Fibroblast of peridontal ligament (primary cell): Measurements from ENCODE around the gene TRIM63.
A peak's percentile ranks its signal among the peaks of the same experiment; 100 is the strongest.

Experiments
- DNase-seq: peaks from one replicate; pipeline ENCODE4 v3.0.0-alpha.2; 2010; ENCODE audit errors: extremely low read depth

TRIM63 gene

GRCh38 chr1:26016953-26017545 lies 50.4 kb downstream of the TRIM63 start:
- no peak for DNase-seq

DNA sequence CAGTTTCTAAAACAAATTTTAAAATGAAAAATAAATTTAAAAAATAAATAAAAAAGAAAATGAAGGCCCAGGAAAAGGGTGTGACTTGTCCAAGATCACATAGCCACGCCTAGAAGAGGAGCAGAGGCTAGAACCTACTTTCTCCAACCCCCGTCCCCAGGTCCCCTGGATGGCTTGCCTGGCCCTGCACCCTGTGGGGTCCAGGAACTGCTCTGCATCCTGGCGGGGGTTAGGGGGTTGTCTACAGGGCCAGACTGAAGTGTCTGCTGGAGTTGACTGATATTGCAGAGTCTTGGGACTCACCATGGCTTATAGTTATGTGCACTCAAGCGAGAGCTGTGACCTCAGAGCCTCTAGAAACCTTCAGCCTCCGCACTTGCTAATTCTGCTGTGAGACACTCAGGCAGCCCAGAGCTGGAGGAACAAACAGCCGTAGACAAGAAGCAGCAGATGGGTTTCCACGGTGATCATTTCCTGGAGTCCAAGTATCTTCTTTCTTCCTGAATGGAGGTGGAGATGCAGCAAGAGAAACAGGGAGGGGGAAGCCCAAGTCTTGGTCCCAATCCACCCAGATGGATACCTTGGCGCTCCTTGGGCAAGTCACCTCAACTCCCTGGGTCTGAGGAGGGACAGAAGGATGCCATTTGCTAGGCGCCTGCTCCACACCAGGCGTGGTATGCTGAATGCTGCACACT lies 51.0 kb downstream of the TRIM63 start:
- no peak for DNase-seq

- DNase-seq = peak; percentile 63
Measured at GRCh38 chr1:26015358-26015757, 52.1 kb downstream of the TRIM63 start.

- no peak for DNase-seq
Measured at GRCh38 chr1:26014179-26014578, 53.3 kb downstream of the TRIM63 start.

GRCh38 chr1:26012864-26013263 lies 54.6 kb downstream of the TRIM63 start:
- DNase-seq = no peak

DNA sequence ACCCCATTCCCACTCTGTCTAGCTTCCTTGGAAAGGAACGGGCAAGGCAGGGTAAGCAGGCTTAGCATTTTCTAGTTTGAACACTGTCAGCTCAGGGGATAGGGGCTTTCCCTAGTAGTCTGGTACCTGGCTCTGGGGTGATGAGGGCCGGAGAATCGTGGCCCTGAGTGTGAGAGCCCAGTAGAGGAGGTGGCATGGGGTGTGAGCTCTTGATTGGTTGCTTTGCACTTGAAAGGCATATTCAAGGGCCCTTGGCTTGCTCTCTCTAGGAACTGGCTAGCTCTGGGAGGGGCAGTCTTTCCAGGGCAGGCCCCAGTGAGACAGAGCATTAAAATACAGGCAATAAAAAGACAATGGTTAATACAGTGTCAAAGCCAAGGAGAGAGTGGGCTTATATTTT lies 56.6 kb downstream of the TRIM63 start:
- no peak for DNase-seq

GRCh38 chr1:26009796-26010447 lies 57.5 kb downstream of the TRIM63 start:
- DNase-seq = no peak

- no peak for DNase-seq
Measured at GRCh38 chr1:26006710-26007109, 60.7 kb downstream of the TRIM63 start.

GRCh38 chr1:26005434-26006105 lies 61.9 kb downstream of the TRIM63 start:
- DNase-seq = no peak

DNA sequence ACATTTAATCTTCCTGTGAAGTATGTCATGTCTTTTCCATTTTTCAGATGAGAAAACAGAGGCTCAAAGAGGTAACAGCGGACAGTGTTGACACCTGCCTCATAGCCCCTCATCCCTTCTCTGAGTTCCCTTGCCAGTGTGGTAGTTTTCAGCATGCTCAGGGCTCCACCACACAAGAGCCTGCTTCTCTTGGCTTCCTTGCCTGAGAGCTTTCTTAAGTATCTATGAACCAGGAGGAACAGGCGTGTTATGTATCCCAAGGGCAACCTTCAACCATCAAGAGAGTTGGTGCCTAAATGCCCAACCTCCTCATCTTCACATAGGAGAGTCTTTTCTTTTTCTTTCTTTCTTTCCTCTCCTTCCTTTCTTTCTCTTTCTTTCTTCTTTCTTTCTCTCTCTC lies 63.7 kb downstream of the TRIM63 start:
- DNase-seq = no peak

DNA sequence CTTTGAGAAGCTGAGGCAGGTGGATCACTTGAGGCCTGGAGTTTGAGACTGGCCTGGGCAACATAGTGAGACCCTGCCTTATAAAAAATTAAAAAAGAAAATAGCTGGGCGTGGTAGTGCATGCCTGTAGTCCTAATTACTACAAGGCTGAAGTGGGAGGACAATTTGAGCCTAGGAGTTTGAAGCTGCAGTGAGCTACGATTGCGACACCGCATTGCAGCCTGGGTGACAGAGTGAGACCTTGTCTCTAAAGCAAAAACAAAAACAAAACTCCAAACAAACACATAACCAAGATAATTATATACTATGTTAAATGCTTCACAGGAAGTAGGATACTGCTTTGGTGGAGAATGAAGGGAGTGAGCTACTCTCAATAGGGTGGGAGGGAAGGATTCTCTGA lies 64.2 kb downstream of the TRIM63 start:
- DNase-seq = no peak
